ENCODE data around the gene PDE3B. TPM values are rescaled to one million over a fixed set of nuclear protein-coding genes. Genes with fewer than 3 reads are reported as not detected.

PDE3B gene
- total RNA-seq, 1 experiment from 2014 or later, result 6.7 TPM

DNA sequence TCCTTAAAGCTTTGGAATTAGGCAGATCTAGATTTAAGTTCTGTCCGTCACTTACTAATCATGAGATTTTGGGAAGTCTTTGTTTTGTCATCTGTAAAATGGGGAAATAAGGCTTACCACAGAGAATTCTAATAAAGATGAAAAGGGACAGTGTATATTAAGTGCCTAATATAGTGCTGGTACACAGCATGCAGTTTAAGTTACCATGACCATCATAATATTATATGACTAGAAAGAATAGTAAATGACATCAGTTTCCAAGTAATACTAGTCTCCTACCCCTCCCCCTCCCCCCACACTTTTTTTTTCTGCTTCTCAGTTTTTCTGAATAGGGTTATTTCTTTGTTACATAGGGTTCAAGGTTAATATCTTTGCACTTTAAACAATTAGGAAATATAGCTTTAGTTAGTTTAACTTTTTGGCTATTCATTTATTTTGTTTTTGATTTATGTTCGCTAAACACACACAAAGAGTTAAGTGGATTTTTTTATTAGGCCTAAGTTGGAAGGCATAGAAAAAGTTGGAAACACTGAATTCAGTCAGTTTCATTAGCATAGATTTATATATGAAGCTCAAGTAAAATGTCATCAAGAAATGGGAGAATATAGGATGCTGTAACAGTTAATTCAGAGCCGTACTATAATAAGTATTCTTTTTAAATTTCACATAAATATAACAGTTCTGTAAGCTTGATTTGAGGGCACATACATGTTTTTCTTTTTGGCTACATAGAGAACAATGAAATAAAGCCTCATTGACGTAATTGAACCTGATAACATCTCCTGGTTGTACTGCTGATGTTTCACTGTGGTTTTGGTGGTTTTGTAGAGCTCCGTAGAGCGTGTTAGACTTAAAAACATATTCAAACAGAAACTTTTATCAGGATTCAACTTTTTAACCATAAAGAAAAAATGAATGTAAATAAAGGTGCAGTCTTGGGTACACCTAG lies 121.2 kb downstream of the PDE3B start:
- ChIA-PET POLR2A (no interaction called here), CTCF (interaction anchor here (1.8 kb wide), 1 partner anchor 9 kb away, joined by 6 read pairs; no protein-coding TSS in a partner anchor)
- ATAC-seq, result no peak

More for the DNA sequence above, 121.2 kb downstream of the PDE3B start:
- H3K9ac ChIP-seq (ENCODE audit: low read length), result no peak overlapping the region
- no peaks in the 10 kb centered on the region for H3K79me2 ChIP-seq (ENCODE audit: insufficient read depth, low read length)
- no peaks in the 10 kb centered on the region for H3K9me2 ChIP-seq (ENCODE audit: insufficient read depth)
- H3K4me1 ChIP-seq (ENCODE audit: control insufficient read depth in 1 of 2, insufficient read depth in 2 of 2, low read length in 2 of 2), result no peaks in the 10 kb centered on the region
- H3K4me3 ChIP-seq (replicated peaks in 1 of 2; ENCODE audit: low read depth in 1 of 2, low read length in 2 of 2), result no peak overlapping the region
- no peak for TF ChIP-seq YY1 (IDR thresholded peaks at IDR 0.05; ENCODE audit: extremely low read depth, insufficient replicate concordance, low read depth, low read length)
- no peak for TF ChIP-seq CEBPB (IDR thresholded peaks at IDR 0.05; ENCODE audit: low read depth)
- TF ChIP-seq POLR2A (IDR thresholded peaks at IDR 0.05; ENCODE audit: borderline replicate concordance, extremely low read depth, insufficient read depth, insufficient read length), result no peak
- no peak for TF ChIP-seq RAD21 (IDR thresholded peaks at IDR 0.05; ENCODE audit: low read depth)
- TF ChIP-seq CBX3 (IDR thresholded peaks at IDR 0.05; ENCODE audit: low read depth), result no peak
- TF ChIP-seq TCF7L2 (IDR thresholded peaks at IDR 0.05; ENCODE audit: borderline replicate concordance, extremely low read depth, insufficient read depth, insufficient read length), result no peak
- no peak for TF ChIP-seq SIN3A (IDR thresholded peaks at IDR 0.05; ENCODE audit: low read depth)
- TF ChIP-seq POLR2AphosphoS5 (IDR thresholded peaks at IDR 0.05; ENCODE audit: low read depth, low read length), result no peak
- no peak for TF ChIP-seq EZH2phosphoT487 (IDR thresholded peaks at IDR 0.05; ENCODE audit: borderline replicate concordance)
- no peak for TF ChIP-seq FOSL1 (IDR thresholded peaks at IDR 0.05; ENCODE audit: low read depth)
- TF ChIP-seq EGR1 (IDR thresholded peaks at IDR 0.05; ENCODE audit: low read depth), result no peak
- no peak for TF ChIP-seq CTCF (IDR thresholded peaks at IDR 0.05 in 2 of 3, conservative IDR thresholded peaks at IDR 0.05 in 1 of 3; ENCODE audit: borderline replicate concordance in 1 of 3, insufficient read depth in 1 of 3, low read depth in 2 of 3, low read length in 2 of 3)
- TF ChIP-seq JUND (IDR thresholded peaks at IDR 0.05), result no peak
- TF ChIP-seq ATF3 (IDR thresholded peaks at IDR 0.05), result no peak
- TF ChIP-seq, protein P1, sequence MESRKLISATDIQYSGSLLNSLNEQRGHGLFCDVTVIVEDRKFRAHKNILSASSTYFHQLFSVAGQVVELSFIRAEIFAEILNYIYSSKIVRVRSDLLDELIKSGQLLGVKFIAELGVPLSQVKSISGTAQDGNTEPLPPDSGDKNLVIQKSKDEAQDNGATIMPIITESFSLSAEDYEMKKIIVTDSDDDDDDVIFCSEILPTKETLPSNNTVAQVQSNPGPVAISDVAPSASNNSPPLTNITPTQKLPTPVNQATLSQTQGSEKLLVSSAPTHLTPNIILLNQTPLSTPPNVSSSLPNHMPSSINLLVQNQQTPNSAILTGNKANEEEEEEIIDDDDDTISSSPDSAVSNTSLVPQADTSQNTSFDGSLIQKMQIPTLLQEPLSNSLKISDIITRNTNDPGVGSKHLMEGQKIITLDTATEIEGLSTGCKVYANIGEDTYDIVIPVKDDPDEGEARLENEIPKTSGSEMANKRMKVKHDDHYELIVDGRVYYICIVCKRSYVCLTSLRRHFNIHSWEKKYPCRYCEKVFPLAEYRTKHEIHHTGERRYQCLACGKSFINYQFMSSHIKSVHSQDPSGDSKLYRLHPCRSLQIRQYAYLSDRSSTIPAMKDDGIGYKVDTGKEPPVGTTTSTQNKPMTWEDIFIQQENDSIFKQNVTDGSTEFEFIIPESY (IDR thresholded peaks at IDR 0.05; ENCODE audit: extremely low read depth, insufficient replicate concordance, low read length), result no peak
- TF ChIP-seq EZH2 (IDR thresholded peaks at IDR 0.05), result no peak
- TF ChIP-seq ELF1 (IDR thresholded peaks at IDR 0.05; ENCODE audit: borderline replicate concordance, low read depth), result no peak
- TF ChIP-seq ZNF274 (IDR thresholded peaks at IDR 0.05; ENCODE audit: low read depth, low read length), result no peak
- H4K20me1 ChIP-seq (ENCODE audit: insufficient read depth), result no peaks in the 10 kb centered on the region; the same call in 1 of the 2 replicates
- BruUV-seq (replicated peaks), result no TSS peak
- no peaks in the 10 kb centered on the region for H3K9me3 ChIP-seq (ENCODE audit: control insufficient read depth in 1 of 2, insufficient read depth in 1 of 2, low read depth in 1 of 2, low read length in 2 of 2)
- H3K27me3 ChIP-seq (ENCODE audit: insufficient read depth, low read length), result no peaks in the 10 kb centered on the region
- no peaks in the 10 kb centered on the region for H3K36me3 ChIP-seq (ENCODE audit: control insufficient read depth in 1 of 2, insufficient read depth in 2 of 2, low read length in 2 of 2)
- no peak for DNase-seq (ENCODE audit: low read depth, low spot score)
- H2AFZ ChIP-seq (ENCODE audit: low read depth, low read length, poor library complexity, severe bottlenecking), result no peak overlapping the region
- no peak overlapping the region for H3K27ac ChIP-seq (ENCODE audit: low read depth, low read length)
- intact Hi-C loops (cut with micrococcal nuclease), result loop anchor here (10.0 kb wide), 1 partner anchor 230 kb away; no protein-coding TSS in a partner anchor
- H3K4me2 ChIP-seq (ENCODE audit: low read length), result no peak overlapping the region
- RAD21 ChIA-PET (ENCODE audit: low non-redundant PET in 1 of 2, low total read pairs in 2 of 2, uncharacterized antibody in 2 of 2, unreplicated experiment in 2 of 2), result no interaction called here
